WTC11 (cell line): ENCODE results near the gene CAPRIN1. TPM values are rescaled to one million over a fixed set of nuclear protein-coding genes. Genes with fewer than 3 reads are reported as not detected.

ENCODE experiments used
- ATAC-seq: fragments of 200-7000 bp; cut with Tn5 transposase; 2 replicates; pipeline ENCODE4 v1.10.0; 2021; ENCODE audit warnings: mild to moderate bottlenecking, moderate library complexity
- CTCF ChIA-PET: fragments of 300-600 bp; sonication (Branson Sonifier 250); formaldehyde crosslinking; loops from one replicate; lab custom pipeline; 2021; ENCODE audit warnings: antibody characterized with exemption; lab: Charles Lee
- POLR2A ChIA-PET: fragments of 350-600 bp; sonication (Branson Sonifier 250); formaldehyde crosslinking; loops from one replicate; lab custom pipeline; 2021; ENCODE audit warnings: antibody characterized with exemption; lab: Charles Lee
- DNase-seq: peaks from one replicate; pipeline ENCODE4 v3.0.0; 2021; ENCODE audit warnings: low spot score
- H3K27ac Mint-ChIP-seq: 2 replicates; pipeline ENCODE4 v1.8.0; 2021; ENCODE audit warnings: mixed read lengths
- H3K27me3 Mint-ChIP-seq: 2 replicates; pipeline ENCODE4 v1.8.0; 2021; ENCODE audit warnings: low read depth, mild to moderate bottlenecking, moderate library complexity, mixed read lengths
- H3K36me3 Mint-ChIP-seq: 2 replicates; pipeline ENCODE4 v1.8.0; 2021; ENCODE audit warnings: mixed read lengths
- H3K4me1 Mint-ChIP-seq: 2 replicates; pipeline ENCODE4 v1.8.0; 2022; ENCODE audit warnings: mixed read lengths
- H3K4me3 Mint-ChIP-seq: 2 replicates; pipeline ENCODE4 v1.8.0; 2021; ENCODE audit warnings: mild to moderate bottlenecking, moderate library complexity, mixed read lengths
- H3K9me3 Mint-ChIP-seq: 2 replicates; pipeline ENCODE4 v1.8.0; 2021; ENCODE audit warnings: mixed read lengths
- CBFB ChIP-seq: sonication (generic); formaldehyde crosslinking; IDR thresholded peaks from 2 replicates; pipeline ENCODE4 v1.8.1; 2022; ENCODE audit warnings: mild to moderate bottlenecking, low read depth, missing genetic modification reagents
- NR3C1 ChIP-seq: sonication (generic); formaldehyde crosslinking; conservative IDR thresholded peaks from 2 replicates; pipeline ENCODE4 v1.8.1; 2023; ENCODE audit warnings: low read depth, mild to moderate bottlenecking, missing genetic modification reagents
- RORB ChIP-seq: fragments of 250-450 bp; sonication (Bioruptor Pico); IDR thresholded peaks from 2 replicates; pipeline ENCODE4 v1.9.0; 2021; ENCODE audit warnings: mild to moderate bottlenecking
- SMAD4 ChIP-seq: sonication (generic); formaldehyde crosslinking; IDR thresholded peaks from 2 replicates; pipeline ENCODE4 v1.8.0; 2022; ENCODE audit warnings: mild to moderate bottlenecking, missing genetic modification reagents
- SOX15 ChIP-seq: fragments of 250-450 bp; sonication (Bioruptor Pico); IDR thresholded peaks from 2 replicates; pipeline ENCODE4 v1.9.0; 2021; ENCODE audit warnings: mild to moderate bottlenecking
- ZNF263 ChIP-seq: sonication (generic); formaldehyde crosslinking; IDR thresholded peaks from 2 replicates; pipeline ENCODE4 v1.8.1; 2022; ENCODE audit warnings: low read depth, mild to moderate bottlenecking, moderate library complexity, missing genetic modification reagents
- ZNF416 ChIP-seq: fragments of 250-450 bp; sonication (Bioruptor Pico); IDR thresholded peaks from 2 replicates; pipeline ENCODE4 v1.9.0; 2021; ENCODE audit warnings: mild to moderate bottlenecking, inconsistent platforms
- total RNA-seq: library from RNA; stranded (reverse); gene quantifications from 3 replicates; pipeline ENCODE4 v1.2.3, GENCODE V29; 2021
- TF ChIP-seq, protein P1 (sequence below): sonication (generic); formaldehyde crosslinking; IDR thresholded peaks from 2 replicates; pipeline ENCODE4 v1.8.0; 2022; ENCODE audit warnings: mild to moderate bottlenecking, missing genetic modification reagents
- TF ChIP-seq, protein P2 (sequence below): sonication (generic); formaldehyde crosslinking; IDR thresholded peaks from 2 replicates; pipeline ENCODE4 v1.8.1; 2023; ENCODE audit warnings: mild to moderate bottlenecking, missing genetic modification reagents, moderate library complexity
- TF ChIP-seq, protein P3 (sequence below): fragments of 200-600 bp; IDR thresholded peaks from 2 replicates; pipeline ENCODE4 v1.8.0; 2022; ENCODE audit warnings: antibody characterized with exemption

The CAPRIN1 gene
- total RNA-seq, 1 experiment from 2014 or later = 288 TPM

DNA sequence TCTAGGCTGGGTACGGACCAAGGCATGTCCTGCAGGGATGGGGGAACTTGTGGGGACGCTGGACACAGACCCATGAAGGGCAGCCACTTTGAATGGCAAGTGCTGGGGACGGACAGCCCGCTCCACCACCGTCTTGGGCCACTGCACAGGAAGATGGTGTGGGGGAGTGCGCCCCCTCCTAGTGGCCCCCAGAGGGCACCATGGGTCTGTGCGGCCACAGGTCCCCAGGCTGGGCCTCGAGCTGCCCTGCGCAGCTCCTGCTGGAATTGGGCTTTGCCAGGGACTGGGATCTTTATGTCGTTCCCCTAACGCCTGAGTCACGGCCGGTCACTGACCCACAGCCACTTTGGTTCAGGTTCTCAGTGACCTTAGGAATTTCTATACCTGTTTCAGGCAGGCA, 98.3 kb downstream of the CAPRIN1 start (continued):
- TF ChIP-seq, protein P1, sequence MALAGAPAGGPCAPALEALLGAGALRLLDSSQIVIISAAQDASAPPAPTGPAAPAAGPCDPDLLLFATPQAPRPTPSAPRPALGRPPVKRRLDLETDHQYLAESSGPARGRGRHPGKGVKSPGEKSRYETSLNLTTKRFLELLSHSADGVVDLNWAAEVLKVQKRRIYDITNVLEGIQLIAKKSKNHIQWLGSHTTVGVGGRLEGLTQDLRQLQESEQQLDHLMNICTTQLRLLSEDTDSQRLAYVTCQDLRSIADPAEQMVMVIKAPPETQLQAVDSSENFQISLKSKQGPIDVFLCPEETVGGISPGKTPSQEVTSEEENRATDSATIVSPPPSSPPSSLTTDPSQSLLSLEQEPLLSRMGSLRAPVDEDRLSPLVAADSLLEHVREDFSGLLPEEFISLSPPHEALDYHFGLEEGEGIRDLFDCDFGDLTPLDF (CRISPR knock-in tag) = no peak
- TF ChIP-seq RORB (no peak), NR3C1 (CRISPR knock-in tag) (no peak), CBFB (CRISPR knock-in tag) (no peak), SMAD4 (CRISPR knock-in tag) (no peak), ZNF263 (CRISPR knock-in tag) (no peak), ZNF416 (CRISPR knock-in tag) (no peak)
- TF ChIP-seq, protein P2, sequence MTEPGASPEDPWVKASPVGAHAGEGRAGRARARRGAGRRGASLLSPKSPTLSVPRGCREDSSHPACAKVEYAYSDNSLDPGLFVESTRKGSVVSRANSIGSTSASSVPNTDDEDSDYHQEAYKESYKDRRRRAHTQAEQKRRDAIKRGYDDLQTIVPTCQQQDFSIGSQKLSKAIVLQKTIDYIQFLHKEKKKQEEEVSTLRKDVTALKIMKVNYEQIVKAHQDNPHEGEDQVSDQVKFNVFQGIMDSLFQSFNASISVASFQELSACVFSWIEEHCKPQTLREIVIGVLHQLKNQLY = no peak
- TF ChIP-seq, protein P3, sequence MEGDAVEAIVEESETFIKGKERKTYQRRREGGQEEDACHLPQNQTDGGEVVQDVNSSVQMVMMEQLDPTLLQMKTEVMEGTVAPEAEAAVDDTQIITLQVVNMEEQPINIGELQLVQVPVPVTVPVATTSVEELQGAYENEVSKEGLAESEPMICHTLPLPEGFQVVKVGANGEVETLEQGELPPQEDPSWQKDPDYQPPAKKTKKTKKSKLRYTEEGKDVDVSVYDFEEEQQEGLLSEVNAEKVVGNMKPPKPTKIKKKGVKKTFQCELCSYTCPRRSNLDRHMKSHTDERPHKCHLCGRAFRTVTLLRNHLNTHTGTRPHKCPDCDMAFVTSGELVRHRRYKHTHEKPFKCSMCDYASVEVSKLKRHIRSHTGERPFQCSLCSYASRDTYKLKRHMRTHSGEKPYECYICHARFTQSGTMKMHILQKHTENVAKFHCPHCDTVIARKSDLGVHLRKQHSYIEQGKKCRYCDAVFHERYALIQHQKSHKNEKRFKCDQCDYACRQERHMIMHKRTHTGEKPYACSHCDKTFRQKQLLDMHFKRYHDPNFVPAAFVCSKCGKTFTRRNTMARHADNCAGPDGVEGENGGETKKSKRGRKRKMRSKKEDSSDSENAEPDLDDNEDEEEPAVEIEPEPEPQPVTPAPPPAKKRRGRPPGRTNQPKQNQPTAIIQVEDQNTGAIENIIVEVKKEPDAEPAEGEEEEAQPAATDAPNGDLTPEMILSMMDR = no peak; the same call in 1 of the 2 replicates

DNA sequence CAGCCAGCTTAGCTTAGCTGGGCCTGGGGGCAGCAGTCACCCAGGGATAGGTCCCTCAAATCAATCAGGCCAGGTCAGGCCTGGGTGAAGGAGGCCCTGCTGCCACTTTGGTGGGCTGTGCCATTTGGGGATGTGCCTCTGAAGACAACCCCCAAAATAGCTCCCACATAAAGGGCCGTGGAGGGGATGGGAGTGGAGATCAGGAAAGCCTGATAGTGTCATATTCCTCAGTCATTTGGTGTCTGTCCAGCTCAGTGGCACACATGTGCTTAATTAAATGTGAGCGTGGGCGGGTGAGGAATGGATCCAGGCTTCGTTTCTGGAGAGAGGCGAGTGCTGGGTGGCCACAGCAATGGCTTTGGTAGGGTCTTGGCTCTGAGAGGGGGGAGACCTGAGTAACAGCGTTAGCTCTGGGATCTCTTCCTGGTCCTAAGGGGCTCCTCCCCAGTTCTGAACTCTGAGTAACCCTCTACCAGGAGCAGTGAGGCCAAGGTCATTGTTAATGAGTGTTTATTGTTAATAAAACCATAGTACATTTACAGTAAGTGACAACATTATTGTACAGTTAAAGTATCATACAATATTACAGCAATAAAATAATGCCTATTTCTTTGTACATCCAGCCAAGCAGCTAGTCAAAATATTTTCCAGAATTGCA, 99.1 kb downstream of the CAPRIN1 start:
- Mint-ChIP-seq H3K36me3 (peaks cover 31% of the 10 kb centered on the region), H3K4me3 (no peak overlapping the region), H3K27ac (no peak overlapping the region), H3K9me3 (no peaks in the 10 kb centered on the region), H3K4me1 (no peaks in the 10 kb centered on the region), H3K27me3 (no peaks in the 10 kb centered on the region)
- CTCF ChIA-PET = interaction anchor here (0.6 to 7.4 kb wide), 11 partner anchors 8 to 363 kb away, joined by 3 to 55 read pairs (median 4); partner anchors contain the start of genes ABTB2 and ELF5
- no peak for DNase-seq
- POLR2A ChIA-PET = interaction anchor here (1.2 kb wide), 1 partner anchor 103 kb away, joined by 3 read pairs; no protein-coding TSS in a partner anchor
- no peak for ATAC-seq
- no peak for TF ChIP-seq SOX15 (CRISPR knock-in tag)

Other genes with a start within 250 kb of the CAPRIN1 start
- gene LMO2, start 159.7 kb upstream of the CAPRIN1 start, total RNA-seq = 1.0 to 3.4 TPM (median 1.4 TPM) in 3 replicates
- gene NAT10, start 53.9 kb downstream of the CAPRIN1 start, total RNA-seq = 70.8 to 75.5 TPM (median 74.7 TPM) in 3 replicates